Uterus (tissue), 4 donors: Measurements from ENCODE around the gene NRG3. TPM values are rescaled to one million over a fixed set of nuclear protein-coding genes. Genes with fewer than 3 reads are reported as not detected.

Experiments used
- DNase-seq, 2 donors: peaks; one replicate each; pipeline ENCODE4 v3.0.0-alpha.2; 2019 to 2020
- H3K27ac ChIP-seq, 2 donors: fragments of 200-600 bp; sonication (generic); 1 replicate in 1 of 2; 2 replicates in 1 of 2; pipeline ENCODE4 v1.5.1; 2016 to 2018
- H3K27me3 ChIP-seq, 2 donors: fragments of 200-600 bp; sonication (generic); one replicate each; pipeline ENCODE4 v1.5.1; 2018 to 2019; ENCODE audit warnings: control low read depth in 1 of 2
- H3K36me3 ChIP-seq, 2 donors: fragments of 200-600 bp; sonication (generic); one replicate each; pipeline ENCODE4 v1.5.1; 2019; ENCODE audit warnings: control low read depth in 1 of 2
- H3K4me1 ChIP-seq, 2 donors: fragments of 200-600 bp; sonication (generic); one replicate each; pipeline ENCODE4 v1.5.1; 2018 to 2019; ENCODE audit warnings: control low read depth in 1 of 2
- H3K4me3 ChIP-seq, 2 donors: fragments of 200-600 bp; sonication (generic); 1 replicate in 1 of 2; 2 replicates in 1 of 2; pipeline ENCODE4 v1.5.1; 2018 to 2019; ENCODE audit warnings: mild to moderate bottlenecking in 1 of 2
- H3K9me3 ChIP-seq, 2 donors: fragments of 200-600 bp; sonication (generic); one replicate each; pipeline ENCODE4 v1.5.1; 2019; ENCODE audit warnings: control low read depth in 1 of 2
- POLR2A ChIP-seq, 2 donors: fragments of 450-650 bp; IDR thresholded peaks; one replicate each; pipeline ENCODE4 v1.6.1; 2016; ENCODE audit warnings: antibody characterized with exemption in 2 of 2, mild to moderate bottlenecking in 1 of 2, moderate library complexity in 1 of 2
- intact Hi-C: fragments of 100-400 bp; cut with DNase I; formaldehyde crosslinking; loops from one replicate; pipeline ENCODE4 v1.15.1; 2023; ENCODE audit warnings: low total_unique reads
- total RNA-seq, 4 donors: library from RNA; depleted of rRNA in 3 of 4; stranded (reverse); fragments of >200 nt in 3 of 4; gene quantifications; one replicate each; pipeline versions ENCODE4 v1.1.0 to v1.2.4, GENCODE V29; 2014 to 2023
- TF ChIP-seq, protein P1 (sequence below), 4 experiments: fragments of 200-600 bp in 2 of 4; fragments of 450-650 bp in 2 of 4; sonication (generic) in 2 of 4; IDR thresholded peaks; one replicate each; pipeline ENCODE4 v1.5.1; 2016 to 2019; ENCODE audit warnings: antibody characterized with exemption in 4 of 4, mild to moderate bottlenecking in 2 of 4, moderate library complexity in 1 of 4
- donor health status: DM: yes; HTN: yes; CAD: no.

The NRG3 gene
- total RNA-seq, 4 donors from 2014 or later, result 0.27 to 1.0 TPM; not detected in 2

DNA sequence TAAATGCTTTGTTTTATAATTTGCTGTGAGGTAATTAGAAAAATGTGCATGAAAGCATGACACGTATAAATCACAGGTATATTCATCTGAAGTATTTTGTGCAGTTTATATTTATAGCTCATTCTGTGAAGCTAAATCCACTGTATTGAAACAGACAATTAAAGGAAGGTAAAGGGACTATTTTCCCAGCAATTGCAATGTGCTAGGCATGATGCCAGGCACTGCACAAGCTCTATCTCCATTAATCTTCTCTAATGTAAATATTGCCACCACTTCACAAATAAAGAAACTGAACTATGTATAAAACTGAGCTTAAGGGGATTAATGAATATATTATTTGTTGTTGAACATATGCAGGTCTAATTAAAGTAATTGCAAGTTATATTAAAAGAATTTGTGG, 1012.5 kb downstream of the NRG3 start:
- DNase-seq, result no peak
- no peak for TF ChIP-seq POLR2A (IDR thresholded peaks at IDR 0.05)
- TF ChIP-seq, protein P1, sequence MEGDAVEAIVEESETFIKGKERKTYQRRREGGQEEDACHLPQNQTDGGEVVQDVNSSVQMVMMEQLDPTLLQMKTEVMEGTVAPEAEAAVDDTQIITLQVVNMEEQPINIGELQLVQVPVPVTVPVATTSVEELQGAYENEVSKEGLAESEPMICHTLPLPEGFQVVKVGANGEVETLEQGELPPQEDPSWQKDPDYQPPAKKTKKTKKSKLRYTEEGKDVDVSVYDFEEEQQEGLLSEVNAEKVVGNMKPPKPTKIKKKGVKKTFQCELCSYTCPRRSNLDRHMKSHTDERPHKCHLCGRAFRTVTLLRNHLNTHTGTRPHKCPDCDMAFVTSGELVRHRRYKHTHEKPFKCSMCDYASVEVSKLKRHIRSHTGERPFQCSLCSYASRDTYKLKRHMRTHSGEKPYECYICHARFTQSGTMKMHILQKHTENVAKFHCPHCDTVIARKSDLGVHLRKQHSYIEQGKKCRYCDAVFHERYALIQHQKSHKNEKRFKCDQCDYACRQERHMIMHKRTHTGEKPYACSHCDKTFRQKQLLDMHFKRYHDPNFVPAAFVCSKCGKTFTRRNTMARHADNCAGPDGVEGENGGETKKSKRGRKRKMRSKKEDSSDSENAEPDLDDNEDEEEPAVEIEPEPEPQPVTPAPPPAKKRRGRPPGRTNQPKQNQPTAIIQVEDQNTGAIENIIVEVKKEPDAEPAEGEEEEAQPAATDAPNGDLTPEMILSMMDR (IDR thresholded peaks at IDR 0.05), result no peak
- H3K27ac ChIP-seq, result no peak overlapping the region
- H3K4me1 ChIP-seq, result no peaks in the 10 kb centered on the region
- H3K36me3 ChIP-seq, result no peaks in the 10 kb centered on the region
- H3K27me3 ChIP-seq, result no peaks in the 10 kb centered on the region
- no peaks in the 10 kb centered on the region for H3K9me3 ChIP-seq
- intact Hi-C loops, result no loop called here
- H3K4me3 ChIP-seq, result no peak overlapping the region

DNA sequence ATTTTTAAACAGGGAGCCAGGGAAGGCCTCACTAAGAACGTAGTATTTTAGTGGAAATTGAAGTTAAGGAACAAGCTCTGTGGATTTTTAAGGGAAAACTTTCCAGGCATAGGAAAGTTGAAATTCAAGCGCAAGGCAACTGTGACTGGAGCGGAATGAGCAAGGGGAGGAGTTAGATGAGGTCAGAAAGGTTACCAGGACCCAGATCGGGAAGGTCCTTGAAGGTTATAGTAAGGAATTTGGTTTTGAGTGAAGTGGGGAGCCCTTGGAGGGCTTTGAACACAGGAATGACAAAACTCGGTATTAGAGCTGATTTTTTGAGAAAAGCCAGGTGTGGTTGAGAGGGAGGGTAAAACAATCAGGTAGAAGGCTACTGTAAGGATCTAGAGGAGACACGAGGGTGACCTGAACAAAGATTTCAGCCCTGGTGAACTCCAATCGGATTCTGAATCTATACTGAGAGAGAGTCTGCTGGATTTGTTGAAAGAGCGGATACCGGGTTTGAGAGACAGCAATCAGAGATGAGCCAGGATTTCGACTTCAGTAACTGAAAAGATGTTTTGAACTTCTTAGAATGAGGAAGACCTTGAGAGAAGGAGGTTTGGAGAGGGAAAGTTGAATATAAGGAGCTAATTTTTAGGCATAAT, 1013.9 kb downstream of the NRG3 start:
- intact Hi-C loops, result no loop called here
- no peaks in the 10 kb centered on the region for H3K4me1 ChIP-seq
- no peaks in the 10 kb centered on the region for H3K27me3 ChIP-seq
- no peak for TF ChIP-seq POLR2A (IDR thresholded peaks at IDR 0.05)
- TF ChIP-seq, protein P1 (IDR thresholded peaks at IDR 0.05), result no peak
- no peaks in the 10 kb centered on the region for H3K9me3 ChIP-seq
- no peaks in the 10 kb centered on the region for H3K36me3 ChIP-seq
- no peak for DNase-seq
- no peak overlapping the region for H3K27ac ChIP-seq
- H3K4me3 ChIP-seq, result no peak overlapping the region

GRCh38 chr10:82889728-82890127, 1014.7 kb downstream of the NRG3 start:
- no peaks in the 10 kb centered on the region for H3K9me3 ChIP-seq
- no peak for DNase-seq
- H3K27me3 ChIP-seq, result no peaks in the 10 kb centered on the region
- no peaks in the 10 kb centered on the region for H3K4me1 ChIP-seq
- intact Hi-C loops, result no loop called here
- H3K4me3 ChIP-seq, result no peak overlapping the region
- TF ChIP-seq, protein P1 (IDR thresholded peaks at IDR 0.05), result no peak
- TF ChIP-seq POLR2A (IDR thresholded peaks at IDR 0.05), result no peak
- no peaks in the 10 kb centered on the region for H3K36me3 ChIP-seq
- no peak overlapping the region for H3K27ac ChIP-seq

DNA sequence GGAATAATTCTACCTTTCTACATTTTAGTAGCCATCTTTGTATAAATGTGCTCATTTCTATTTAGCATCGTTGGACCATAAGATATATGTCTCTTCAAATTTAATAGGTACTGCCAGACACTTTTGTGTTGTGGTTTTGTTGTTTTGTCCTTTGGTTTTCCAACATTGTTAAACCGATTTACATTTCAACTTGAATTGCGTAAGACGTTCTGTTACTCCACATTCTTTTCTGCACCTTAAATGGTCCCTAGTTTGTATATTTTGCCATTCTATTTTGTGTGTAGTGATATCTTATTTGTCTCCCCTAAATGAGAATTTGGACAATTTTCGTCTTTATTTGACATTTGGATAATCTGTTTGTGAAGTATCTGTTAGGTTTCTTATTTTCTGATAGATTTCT, 1015.6 kb downstream of the NRG3 start:
- H3K27me3 ChIP-seq, result no peaks in the 10 kb centered on the region
- no peaks in the 10 kb centered on the region for H3K36me3 ChIP-seq
- no peaks in the 10 kb centered on the region for H3K9me3 ChIP-seq
- DNase-seq, result no peak
- no peak overlapping the region for H3K4me3 ChIP-seq
- no peak overlapping the region for H3K27ac ChIP-seq
- TF ChIP-seq, protein P1 (IDR thresholded peaks at IDR 0.05), result no peak
- no peak for TF ChIP-seq POLR2A (IDR thresholded peaks at IDR 0.05)
- H3K4me1 ChIP-seq, result no peaks in the 10 kb centered on the region
- intact Hi-C loops, result no loop called here

DNA sequence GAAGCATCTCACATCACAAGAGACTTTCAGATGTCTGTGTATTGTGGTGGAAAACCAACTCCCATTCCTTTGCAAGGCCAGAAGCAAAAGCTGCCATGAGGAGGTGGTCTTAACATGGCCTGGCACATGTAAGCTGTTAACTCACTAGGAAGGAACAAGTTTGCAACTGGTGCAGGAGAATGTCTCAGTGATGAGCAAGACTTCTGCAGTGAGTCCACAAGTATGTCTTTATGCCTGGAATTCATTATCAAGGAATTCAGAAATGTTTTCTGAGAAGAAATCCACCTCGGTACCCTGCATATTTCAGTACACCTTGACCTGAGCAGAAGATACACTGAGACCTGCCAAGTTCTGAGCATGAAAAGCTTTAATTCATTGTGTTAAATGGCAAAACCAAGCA, 1033.1 kb downstream of the NRG3 start:
- H3K9me3 ChIP-seq, result no peaks in the 10 kb centered on the region
- no peak for DNase-seq
- TF ChIP-seq, protein P1 (IDR thresholded peaks at IDR 0.05), result no peak
- TF ChIP-seq POLR2A (IDR thresholded peaks at IDR 0.05), result no peak
- H3K36me3 ChIP-seq, result no peaks in the 10 kb centered on the region
- H3K27me3 ChIP-seq, result no peaks in the 10 kb centered on the region
- intact Hi-C loops, result no loop called here
- no peak overlapping the region for H3K4me3 ChIP-seq
- no peaks in the 10 kb centered on the region for H3K4me1 ChIP-seq
- H3K27ac ChIP-seq, result no peak overlapping the region
